Measurements from ENCODE around the gene SNX7.

- TF ChIP-seq CTCF (IDR thresholded peaks at IDR 0.05) (no peak), POLR2AphosphoS5 (IDR thresholded peaks at IDR 0.05) (no peak), POLR2A (IDR thresholded peaks at IDR 0.05) (no peak)
Observed at GRCh38 chr1:98659879-98660278, 1.6 kb upstream of the SNX7 start.
